ENCODE measurements around the gene WBP1L. TPM values are rescaled to one million over a fixed set of nuclear protein-coding genes. Genes with fewer than 3 reads are reported as not detected.

The WBP1L gene
- total RNA-seq, 1 experiment from 2014 or later, result 23.8 TPM

DNA sequence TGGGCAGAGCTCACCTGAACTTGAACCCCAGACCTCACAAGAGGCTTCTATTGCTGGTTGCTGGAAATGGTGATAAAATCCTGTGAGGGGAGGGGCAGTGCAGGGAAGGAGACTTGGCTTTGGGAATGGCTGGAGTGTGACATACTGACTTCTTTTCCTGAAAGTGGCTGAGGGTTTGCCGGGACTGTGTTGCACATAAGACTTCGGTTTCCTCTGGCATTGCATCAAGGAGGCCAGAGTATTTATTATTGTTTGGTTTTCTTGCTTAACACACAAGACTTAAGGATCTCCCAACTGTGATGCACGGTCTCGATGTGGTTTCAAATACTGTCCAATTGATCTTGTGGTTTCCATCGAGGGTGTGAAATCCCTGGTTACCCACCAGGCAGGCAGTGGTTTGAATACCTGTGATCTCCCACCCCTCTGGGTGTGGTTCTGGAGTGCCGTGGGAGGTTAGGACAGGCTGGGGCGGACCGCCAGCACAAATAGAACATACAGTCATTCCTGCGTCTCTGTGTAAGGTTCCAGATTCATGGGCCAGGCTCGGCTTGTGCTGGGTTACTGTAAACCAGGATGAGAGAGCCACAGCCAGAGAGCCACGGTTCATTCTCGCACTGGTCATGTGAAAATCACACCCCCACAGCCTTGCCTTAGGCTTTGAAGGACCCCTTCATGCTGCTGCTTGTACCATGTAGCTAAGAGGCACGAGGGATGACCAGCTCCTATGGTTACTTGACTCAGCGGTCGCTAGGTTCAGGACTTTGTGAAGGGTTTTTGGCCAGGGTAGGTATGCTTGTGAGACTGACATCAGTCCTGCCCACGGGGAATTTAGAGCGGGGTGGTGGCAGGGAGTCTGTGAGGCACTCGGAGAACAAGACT lies 39.2 kb downstream of the WBP1L start:
- no peak overlapping the region for H2AFZ ChIP-seq (ENCODE audit: low read length)
- H3F3A ChIP-seq (ENCODE audit: low read length, unreplicated experiment), result no peaks in the 10 kb centered on the region
- no peaks in the 10 kb centered on the region for H3K36me3 ChIP-seq (ENCODE audit: low read depth, low read length)
- H3K9ac ChIP-seq (ENCODE audit: low read length), result no peak overlapping the region
- H3K27ac ChIP-seq (ENCODE audit: low read length), result no peak overlapping the region
- ATAC-seq, result no peak
- no peak for DNase-seq
- H3K9me3 ChIP-seq (ENCODE audit: low read length), result no peaks in the 10 kb centered on the region
- H4K20me1 ChIP-seq (ENCODE audit: low read length), result no peaks in the 10 kb centered on the region
- no peak for TF ChIP-seq CTCF (conservative IDR thresholded peaks at IDR 0.05; ENCODE audit: low read depth, low read length)
- TF ChIP-seq EZH2 (IDR thresholded peaks at IDR 0.05; ENCODE audit: low read length, unreplicated experiment), result no peak
- TF ChIP-seq EZH2phosphoT487 (IDR thresholded peaks at IDR 0.05; ENCODE audit: borderline replicate concordance, low read length), result no peak
- H3K9me2 ChIP-seq (replicated peaks; ENCODE audit: low read length), result no peaks in the 10 kb centered on the region
- no TSS peak for BruUV-seq (replicated peaks)
- CTCF ChIA-PET, result interaction anchor here (0.5 kb wide), 1 partner anchor 36 kb away, joined by 4 read pairs; no protein-coding TSS in a partner anchor
- no peaks in the 10 kb centered on the region; the same call in 1 of the 2 replicates for H3K79me2 ChIP-seq (ENCODE audit: low read length)
- H3K4me2 ChIP-seq (ENCODE audit: low read length), result peak overlapping the region; percentile 3; the same call in 1 of the 2 replicates
- intact Hi-C loops (cut with micrococcal nuclease), result no loop called here
- no peaks in the 10 kb centered on the region for H3K27me3 ChIP-seq (ENCODE audit: low read length)
- H3K4me3 ChIP-seq (ENCODE audit: low read length), result no peak overlapping the region
- H3K4me1 ChIP-seq (ENCODE audit: insufficient read depth, low read length), result peaks cover 17% of the 10 kb centered on the region; the same call in 1 of the 2 replicates
- POLR2A ChIA-PET (ENCODE audit: unreplicated experiment), result no interaction called here

DNA sequence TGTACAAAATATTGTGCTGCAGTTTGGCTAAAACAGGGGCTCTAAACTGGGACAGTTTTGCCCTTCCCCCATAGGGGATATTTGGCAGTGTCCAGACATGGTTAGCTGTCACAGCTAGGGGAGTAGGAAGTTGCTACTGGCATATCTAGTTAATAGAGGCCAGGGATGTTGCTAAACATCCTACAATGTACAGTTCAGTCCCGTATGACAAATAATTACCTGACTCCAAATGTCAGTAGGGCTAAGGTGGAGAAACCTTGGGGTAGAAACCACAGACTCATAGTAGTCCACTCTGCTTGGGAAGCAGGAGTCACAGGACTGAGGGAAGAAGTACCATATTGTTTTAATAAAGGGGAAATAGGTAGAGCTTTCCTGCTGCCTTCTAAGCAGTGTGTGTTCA lies 39.8 kb downstream of the WBP1L start:
- no peaks in the 10 kb centered on the region for H3K27me3 ChIP-seq (ENCODE audit: low read length)
- no peaks in the 10 kb centered on the region for H3K36me3 ChIP-seq (ENCODE audit: low read depth, low read length)
- H3K9ac ChIP-seq (ENCODE audit: low read length), result no peak overlapping the region
- no peaks in the 10 kb centered on the region; the same call in 1 of the 2 replicates for H3K79me2 ChIP-seq (ENCODE audit: low read length)
- no peak for ATAC-seq
- H3K4me3 ChIP-seq (ENCODE audit: low read length), result no peak overlapping the region
- peaks cover 17% of the 10 kb centered on the region; the same call in 1 of the 2 replicates for H3K4me1 ChIP-seq (ENCODE audit: insufficient read depth, low read length)
- ChIA-PET CTCF (no interaction called here), POLR2A (ENCODE audit: unreplicated experiment) (no interaction called here)
- no peak for TF ChIP-seq EZH2phosphoT487 (IDR thresholded peaks at IDR 0.05; ENCODE audit: borderline replicate concordance, low read length)
- TF ChIP-seq EZH2 (IDR thresholded peaks at IDR 0.05; ENCODE audit: low read length, unreplicated experiment), result no peak
- TF ChIP-seq CTCF (conservative IDR thresholded peaks at IDR 0.05; ENCODE audit: low read depth, low read length), result no peak
- H3F3A ChIP-seq (ENCODE audit: low read length, unreplicated experiment), result no peaks in the 10 kb centered on the region
- peak overlapping the region; percentile 3; the same call in 1 of the 2 replicates for H3K4me2 ChIP-seq (ENCODE audit: low read length)
- intact Hi-C loops (cut with micrococcal nuclease), result no loop called here
- DNase-seq, result peak; percentile 21
- no TSS peak for BruUV-seq (replicated peaks)
- no peaks in the 10 kb centered on the region for H3K9me2 ChIP-seq (replicated peaks; ENCODE audit: low read length)
- no peaks in the 10 kb centered on the region for H3K9me3 ChIP-seq (ENCODE audit: low read length)
- no peaks in the 10 kb centered on the region for H4K20me1 ChIP-seq (ENCODE audit: low read length)
- no peak overlapping the region for H3K27ac ChIP-seq (ENCODE audit: low read length)
- H2AFZ ChIP-seq (ENCODE audit: low read length), result no peak overlapping the region

GRCh38 chr10:102785818-102786217 lies 42.1 kb downstream of the WBP1L start:
- no peaks in the 10 kb centered on the region for H3F3A ChIP-seq (ENCODE audit: low read length, unreplicated experiment)
- intact Hi-C loops (cut with micrococcal nuclease), result no loop called here
- no peak overlapping the region for H3K4me3 ChIP-seq (ENCODE audit: low read length)
- no peak for TF ChIP-seq CTCF (conservative IDR thresholded peaks at IDR 0.05; ENCODE audit: low read depth, low read length)
- TF ChIP-seq EZH2 (IDR thresholded peaks at IDR 0.05; ENCODE audit: low read length, unreplicated experiment), result no peak
- no peak for TF ChIP-seq EZH2phosphoT487 (IDR thresholded peaks at IDR 0.05; ENCODE audit: borderline replicate concordance, low read length)
- H3K36me3 ChIP-seq (ENCODE audit: low read depth, low read length), result no peaks in the 10 kb centered on the region
- ATAC-seq (no peak), DNase-seq (no peak)
- CTCF ChIA-PET, result no interaction called here
- H3K9me2 ChIP-seq (replicated peaks; ENCODE audit: low read length), result no peaks in the 10 kb centered on the region
- H3K4me2 ChIP-seq (ENCODE audit: low read length), result no peak overlapping the region
- H4K20me1 ChIP-seq (ENCODE audit: low read length), result no peaks in the 10 kb centered on the region
- no peaks in the 10 kb centered on the region for H3K27me3 ChIP-seq (ENCODE audit: low read length)
- no TSS peak for BruUV-seq (replicated peaks)
- no peak overlapping the region for H3K9ac ChIP-seq (ENCODE audit: low read length)
- no peaks in the 10 kb centered on the region; the same call in 1 of the 2 replicates for H3K79me2 ChIP-seq (ENCODE audit: low read length)
- H2AFZ ChIP-seq (ENCODE audit: low read length), result no peak overlapping the region
- peaks cover 8% of the 10 kb centered on the region; the same call in 1 of the 2 replicates for H3K4me1 ChIP-seq (ENCODE audit: insufficient read depth, low read length)
- no peaks in the 10 kb centered on the region for H3K9me3 ChIP-seq (ENCODE audit: low read length)
- POLR2A ChIA-PET (ENCODE audit: unreplicated experiment), result no interaction called here
- H3K27ac ChIP-seq (ENCODE audit: low read length), result no peak overlapping the region

Data from PC-3 (cell line).